Measurements from ENCODE around the gene TSR3. TPM values are rescaled to one million over a fixed set of nuclear protein-coding genes. Genes with fewer than 3 reads are reported as not detected.

Gene TSR3
- total RNA-seq (2021), result 58.8 and 65.0 TPM in 2 replicates
- long read RNA-seq, partial matches to known transcripts, result 2 of 7 reads
- long read RNA-seq, other reads (novel, unspliced or antisense), result 4 of 7 reads

GRCh38 chr16:1351582-1352362, at the start of gene TSR3, which contains the start of gene GNPTG:
TSR3 (minus strand) TSS chr16:1351878; CDS start chr16:1351804, 74 bp downstream.
GNPTG (plus strand) TSS chr16:1351931; CDS start chr16:1351966, 35 bp downstream.
- H2AFZ ChIP-seq (ENCODE audit: low read length), result no peak within 1 kb of the TSS
- Mint-ChIP-seq H3K27me3 (ENCODE audit: low read depth) (no peaks in the 10 kb centered on the region), H3K36me3 (ENCODE audit: insufficient read depth in 1 of 3, low read depth in 3 of 3) (peaks cover 3 to 18% (median 12%) of the 10 kb centered on the region in 3 experiments; a peak in 5 of 7 replicates), H3K9me3 (no peaks in the 10 kb centered on the region; a peak in 1 of 5 replicates), H3K27ac (peak within 1 kb of the TSS in 2 of 3 experiments; percentile 62 to 73; a peak in 2 of 7 replicates), H3K4me1 (peaks cover 4 to 9% of the 10 kb centered on the region in 2 experiments), H3K4me3 (peak within 1 kb of the TSS; percentile 84 to 91)
- no peaks in the 10 kb centered on the region for H3K4me1 ChIP-seq (ENCODE audit: insufficient read depth, low read length)
- H3K79me2 ChIP-seq (ENCODE audit: insufficient read depth, low read length), result peaks cover 2% of the 10 kb centered on the region; the same call in 1 of the 2 replicates
- H3K56ac ChIP-seq (ENCODE audit: insufficient read length, low read depth, low read length), result no peak within 1 kb of the TSS
- no peak for TF ChIP-seq CTCF (conservative IDR thresholded peaks at IDR 0.05)
- H3K18ac ChIP-seq (ENCODE audit: insufficient read length, low read depth, low read length), result no peak within 1 kb of the TSS
- H3K4me2 ChIP-seq (ENCODE audit: insufficient read depth, insufficient read length, low read length), result peak within 1 kb of the TSS; percentile 68
- no peak within 1 kb of the TSS for H3K23ac ChIP-seq (ENCODE audit: insufficient read length, low read depth, low read length)
- no peak within 1 kb of the TSS for H2BK120ac ChIP-seq (ENCODE audit: low read depth, low read length, poor library complexity, severe bottlenecking)
- peaks cover 3% of the 10 kb centered on the region for H3K23me2 ChIP-seq (ENCODE audit: insufficient read length, low read depth, low read length, poor library complexity, severe bottlenecking)
- no peak within 1 kb of the TSS; the same call in 1 of the 2 replicates for H3K14ac ChIP-seq (ENCODE audit: insufficient read depth, low read length)
- no CpG with 5 or more reads among the region's 98 CpGs for WGBS (ENCODE audit: extremely low coverage, insufficient read length, low lambda C conversion rate)
- H2AK5ac ChIP-seq (ENCODE audit: insufficient read length, low read length), result no peak within 1 kb of the TSS
- H3K4ac ChIP-seq (ENCODE audit: low read depth, low read length), result no peak within 1 kb of the TSS
- peak; percentile 80 for DNase-seq
- H4K91ac ChIP-seq (ENCODE audit: insufficient read length, low read depth, low read length), result no peak within 1 kb of the TSS
- no peaks in the 10 kb centered on the region for H3K27me3 ChIP-seq (ENCODE audit: insufficient read depth, low read length)
- no peak within 1 kb of the TSS for H2BK5ac ChIP-seq (ENCODE audit: insufficient read length, low read length)
- no peak within 1 kb of the TSS for H4K8ac ChIP-seq (replicated peaks; ENCODE audit: insufficient read length, low read depth, low read length)
- H2BK15ac ChIP-seq (ENCODE audit: low read depth, low read length), result no peak within 1 kb of the TSS
- H3K79me1 ChIP-seq (ENCODE audit: insufficient read depth, low read depth, low read length, poor library complexity, severe bottlenecking), result no peaks in the 10 kb centered on the region
- no peak within 1 kb of the TSS for H2BK20ac ChIP-seq (ENCODE audit: low read depth, low read length, poor library complexity, severe bottlenecking)
- no peak within 1 kb of the TSS for H4K5ac ChIP-seq (ENCODE audit: insufficient read length, low read depth, low read length)
- H3K9me3 ChIP-seq (ENCODE audit: control insufficient read depth, low read depth, low read length), result no peaks in the 10 kb centered on the region
- H4K20me1 ChIP-seq (ENCODE audit: control insufficient read depth, insufficient read depth, insufficient read length), result no peaks in the 10 kb centered on the region
- H3K9ac ChIP-seq (ENCODE audit: extremely low read depth, insufficient read length, low read length), result peak within 1 kb of the TSS; percentile 35
- H3T11ph ChIP-seq (ENCODE audit: low read length), result no peak within 1 kb of the TSS
- no peak within 1 kb of the TSS for H2BK12ac ChIP-seq (ENCODE audit: insufficient read length, low read depth, low read length)
- H3K27ac ChIP-seq (ENCODE audit: insufficient read length, low read depth, low read length), result no peak within 1 kb of the TSS
